ENCODE data around the gene MASTL. TPM values are rescaled to one million over a fixed set of nuclear protein-coding genes. Genes with fewer than 3 reads are reported as not detected.

Gene MASTL
- total RNA-seq, 1 experiment from 2014 or later: 8.0 TPM

GRCh38 chr10:27157150-27157549 lies 2.0 kb downstream of the MASTL start:
- DNase-seq (ENCODE audit: unreplicated experiment): peak; percentile 3
- POLR2A ChIA-PET: interaction anchor here (0.7 to 2.0 kb wide), 5 partner anchors 8 to 384 kb away, joined by 3 to 11 read pairs (median 3); partner anchors contain the start of gene RAB18
- CTCF ChIA-PET: interaction anchor here (0.9 to 1.6 kb wide), 2 partner anchors 10 to 203 kb away, joined by 4 to 7 read pairs; no protein-coding TSS in a partner anchor
- peaks cover 21% of the 10 kb centered on the region for H3K4me1 Mint-ChIP-seq (ENCODE audit: insufficient read depth, unreplicated experiment)
- peak overlapping the region; percentile 98 for H3K27ac Mint-ChIP-seq (ENCODE audit: low read depth, unreplicated experiment)
- intact Hi-C loops (cut with micrococcal nuclease): no loop called here
- no peaks in the 10 kb centered on the region for H3K27me3 Mint-ChIP-seq (ENCODE audit: insufficient read depth, unreplicated experiment)
- H3K9me3 Mint-ChIP-seq (ENCODE audit: unreplicated experiment): no peaks in the 10 kb centered on the region
- H3K4me3 Mint-ChIP-seq (ENCODE audit: unreplicated experiment): peak overlapping the region; percentile 83
- peaks cover 53% of the 10 kb centered on the region for H3K36me3 Mint-ChIP-seq (ENCODE audit: insufficient read depth, unreplicated experiment)
- no peak for TF ChIP-seq CTCF (IDR thresholded peaks at IDR 0.05; ENCODE audit: unreplicated experiment)
- no TSS peak for BruUV-seq (replicated peaks)

- no peaks in the 10 kb centered on the region for H3K27me3 Mint-ChIP-seq (ENCODE audit: insufficient read depth, unreplicated experiment)
- TF ChIP-seq CTCF (IDR thresholded peaks at IDR 0.05; ENCODE audit: unreplicated experiment): no peak
- peaks cover 54% of the 10 kb centered on the region for H3K36me3 Mint-ChIP-seq (ENCODE audit: insufficient read depth, unreplicated experiment)
- peak; percentile 6 for DNase-seq (ENCODE audit: unreplicated experiment)
- intact Hi-C loops (cut with micrococcal nuclease): no loop called here
- ChIA-PET POLR2A (interaction anchor here (0.6 kb wide), 1 partner anchor 77 kb away, joined by 3 read pairs; no protein-coding TSS in a partner anchor), CTCF (no interaction called here)
- H3K9me3 Mint-ChIP-seq (ENCODE audit: unreplicated experiment): no peaks in the 10 kb centered on the region
- H3K27ac Mint-ChIP-seq (ENCODE audit: low read depth, unreplicated experiment): peak overlapping the region; percentile 98
- no peak overlapping the region for H3K4me3 Mint-ChIP-seq (ENCODE audit: unreplicated experiment)
- H3K4me1 Mint-ChIP-seq (ENCODE audit: insufficient read depth, unreplicated experiment): peaks cover 11% of the 10 kb centered on the region
- BruUV-seq (replicated peaks): no TSS peak
Measured at GRCh38 chr10:27158421-27158820, 3.3 kb downstream of the MASTL start.

- Mint-ChIP-seq H3K9me3 (ENCODE audit: unreplicated experiment) (no peaks in the 10 kb centered on the region), H3K4me3 (ENCODE audit: unreplicated experiment) (no peak overlapping the region), H3K27me3 (ENCODE audit: insufficient read depth, unreplicated experiment) (no peaks in the 10 kb centered on the region), H3K36me3 (ENCODE audit: insufficient read depth, unreplicated experiment) (peaks cover 74% of the 10 kb centered on the region), H3K4me1 (ENCODE audit: insufficient read depth, unreplicated experiment) (no peaks in the 10 kb centered on the region), H3K27ac (ENCODE audit: low read depth, unreplicated experiment) (no peak overlapping the region)
- TF ChIP-seq CTCF (IDR thresholded peaks at IDR 0.05; ENCODE audit: unreplicated experiment): no peak
- ChIA-PET CTCF (no interaction called here), POLR2A (no interaction called here)
- no TSS peak for BruUV-seq (replicated peaks)
- no peak for DNase-seq (ENCODE audit: unreplicated experiment)
- intact Hi-C loops (cut with micrococcal nuclease): no loop called here
Measured at GRCh38 chr10:27169849-27170248, 14.7 kb downstream of the MASTL start.

GRCh38 chr10:27188259-27188658 lies 33.1 kb downstream of the MASTL start:
- H3K9me3 Mint-ChIP-seq (ENCODE audit: unreplicated experiment): no peaks in the 10 kb centered on the region
- H3K4me1 Mint-ChIP-seq (ENCODE audit: insufficient read depth, unreplicated experiment): peaks cover 6% of the 10 kb centered on the region
- CTCF ChIA-PET: interaction anchor here (0.5 kb wide), 1 partner anchor 34 kb away, joined by 4 read pairs; no protein-coding TSS in a partner anchor
- H3K4me3 Mint-ChIP-seq (ENCODE audit: unreplicated experiment): no peak overlapping the region
- no peak for DNase-seq (ENCODE audit: unreplicated experiment)
- intact Hi-C loops (cut with micrococcal nuclease): no loop called here
- TSS peak; percentile 22 for BruUV-seq (replicated peaks)
- no peak for TF ChIP-seq CTCF (IDR thresholded peaks at IDR 0.05; ENCODE audit: unreplicated experiment)
- POLR2A ChIA-PET: interaction anchor here (0.6 kb wide), 2 partner anchors 33 to 42 kb away, joined by 3 to 4 read pairs; partner anchors contain the start of gene MASTL
- peaks cover 33% of the 10 kb centered on the region for H3K36me3 Mint-ChIP-seq (ENCODE audit: insufficient read depth, unreplicated experiment)
- no peaks in the 10 kb centered on the region for H3K27me3 Mint-ChIP-seq (ENCODE audit: insufficient read depth, unreplicated experiment)
- H3K27ac Mint-ChIP-seq (ENCODE audit: low read depth, unreplicated experiment): no peak overlapping the region
